ENCODE data around the gene RSRC2.

GRCh38 chr12:122571821-122572220, 45.1 kb upstream of the RSRC2 start:
- TF ChIP-seq POLR2AphosphoS5 (IDR thresholded peaks at IDR 0.05; ENCODE audit: low read depth, low read length) (no peak), TAF1 (IDR thresholded peaks at IDR 0.05; ENCODE audit: borderline replicate concordance, insufficient read depth, low read length) (no peak), REST (IDR thresholded peaks at IDR 0.05; ENCODE audit: insufficient read depth in 1 of 2, low read depth in 2 of 2, low read length in 2 of 2) (no peak)

Data from PFSK-1 (cell line).